Natural killer cell (primary cell): ENCODE data around the gene TMIE. TPM values are rescaled to one million over a fixed set of nuclear protein-coding genes. Genes with fewer than 3 reads are reported as not detected.
A peak's percentile ranks its signal among the peaks of the same experiment; 100 is the strongest.

Experiments used
- ATAC-seq, 3 donors: fragments of 150-1000 bp in 2 of 3; fragments of 200-7000 bp in 1 of 3; cut with Tn5 transposase; 1 replicate in 1 of 3; 2 replicates in 2 of 3; pipeline ENCODE4 v1.10.0; 2021; ENCODE audit warnings: mild to moderate bottlenecking in 2 of 3, moderate library complexity in 2 of 3
- DNase-seq, 2 donors: peaks; one replicate each; pipeline versions ENCODE4 v3.0.0 to v3.0.0-alpha.2; 2013 to 2021; ENCODE audit warnings: mixed read lengths in 1 of 2
- H3K27ac ChIP-seq: one replicate; pipeline ENCODE4 v1.5.1; 2013; ENCODE audit warnings: mild to moderate bottlenecking, low read length
- H3K27me3 ChIP-seq: one replicate; pipeline ENCODE4 v1.6.1; 2013; ENCODE audit warnings: low read length; ENCODE audit not compliant: control insufficient read depth, insufficient read depth
- H3K36me3 ChIP-seq: one replicate; pipeline ENCODE4 v1.6.1; 2013; ENCODE audit warnings: low read length; ENCODE audit not compliant: control insufficient read depth, insufficient read depth
- H3K4me1 ChIP-seq: one replicate; pipeline ENCODE4 v1.6.1; 2013; ENCODE audit warnings: low read length; ENCODE audit not compliant: control insufficient read depth, insufficient read depth
- H3K4me3 ChIP-seq: one replicate; pipeline ENCODE4 v1.5.1; 2013; ENCODE audit warnings: low read length
- H3K9me3 ChIP-seq: one replicate; pipeline ENCODE4 v1.6.1; 2013; ENCODE audit warnings: low read length; ENCODE audit not compliant: control insufficient read depth, insufficient read depth
- H3K27ac Mint-ChIP-seq, 2 donors: one replicate each; pipeline ENCODE4 v1.8.0; 2022; ENCODE audit warnings: mild to moderate bottlenecking in 2 of 2, mixed read lengths in 2 of 2, moderate library complexity in 1 of 2
- H3K27me3 Mint-ChIP-seq, 2 donors: one replicate each; pipeline ENCODE4 v1.8.0; 2022; ENCODE audit warnings: low read depth in 2 of 2, mixed read lengths in 2 of 2
- H3K36me3 Mint-ChIP-seq: one replicate; pipeline ENCODE4 v1.8.0; 2022; ENCODE audit warnings: mixed read lengths
- H3K4me1 Mint-ChIP-seq, 2 donors: one replicate each; pipeline ENCODE4 v1.8.0; 2022; ENCODE audit warnings: mixed read lengths in 2 of 2
- H3K4me3 Mint-ChIP-seq: one replicate; pipeline ENCODE4 v1.8.0; 2022; ENCODE audit warnings: mild to moderate bottlenecking, moderate library complexity, mixed read lengths
- H3K9me3 Mint-ChIP-seq, 2 donors: one replicate each; pipeline ENCODE4 v1.8.0; 2022; ENCODE audit warnings: mixed read lengths in 2 of 2
- WGBS: methylation state at CpG from one replicate; pipeline ENCODE4 v1.1.7; 2013; ENCODE audit warnings: missing lambda C conversion rate; ENCODE audit not compliant: insufficient coverage; 5-methylcytosine and 5-hydroxymethylcytosine counted together
- intact Hi-C: fragments of 100-400 bp; cut with micrococcal nuclease; formaldehyde crosslinking; loops from one replicate; pipeline ENCODE4 v1.14.2; 2022
- total RNA-seq, 4 donors: library from RNA; stranded (reverse); fragments of 120-200 nt in 1 of 4; gene quantifications; one replicate each; pipeline versions ENCODE4 v1.2.3 to v1.2.4, GENCODE V29; 2013 to 2022
- TF ChIP-seq, protein P1 (sequence below): fragments of 200-600 bp; IDR thresholded peaks from one replicate; pipeline ENCODE4 v1.8.0; 2022; ENCODE audit warnings: antibody characterized with exemption

TMIE gene
- total RNA-seq, 3 donors from 2014 or later (not counting 1 experiment from before 2014, with no cell fraction given), result not detected

- H3K4me1 Mint-ChIP-seq, result peaks cover 4 to 29% of the 10 kb centered on the region in 2 donors
- H3K27ac Mint-ChIP-seq, result no peak overlapping the region
Measured at GRCh38 chr3:46690798-46691197, 10.4 kb upstream of the TMIE start.

GRCh38 chr3:46692566-46692990 is 8.6 kb upstream of the TMIE start:
- H3K27me3 ChIP-seq, result peaks cover 13% of the 10 kb centered on the region
- H3K4me3 ChIP-seq, result peak overlapping the region; percentile 41
- peak overlapping the region; percentile 74 for H3K4me3 Mint-ChIP-seq
- no peaks in the 10 kb centered on the region for H3K36me3 Mint-ChIP-seq
- H3K36me3 ChIP-seq, result no peaks in the 10 kb centered on the region
- H3K27ac Mint-ChIP-seq, result peak overlapping the region in 1 of 2 donors; percentile 70
- TF ChIP-seq, protein P1, sequence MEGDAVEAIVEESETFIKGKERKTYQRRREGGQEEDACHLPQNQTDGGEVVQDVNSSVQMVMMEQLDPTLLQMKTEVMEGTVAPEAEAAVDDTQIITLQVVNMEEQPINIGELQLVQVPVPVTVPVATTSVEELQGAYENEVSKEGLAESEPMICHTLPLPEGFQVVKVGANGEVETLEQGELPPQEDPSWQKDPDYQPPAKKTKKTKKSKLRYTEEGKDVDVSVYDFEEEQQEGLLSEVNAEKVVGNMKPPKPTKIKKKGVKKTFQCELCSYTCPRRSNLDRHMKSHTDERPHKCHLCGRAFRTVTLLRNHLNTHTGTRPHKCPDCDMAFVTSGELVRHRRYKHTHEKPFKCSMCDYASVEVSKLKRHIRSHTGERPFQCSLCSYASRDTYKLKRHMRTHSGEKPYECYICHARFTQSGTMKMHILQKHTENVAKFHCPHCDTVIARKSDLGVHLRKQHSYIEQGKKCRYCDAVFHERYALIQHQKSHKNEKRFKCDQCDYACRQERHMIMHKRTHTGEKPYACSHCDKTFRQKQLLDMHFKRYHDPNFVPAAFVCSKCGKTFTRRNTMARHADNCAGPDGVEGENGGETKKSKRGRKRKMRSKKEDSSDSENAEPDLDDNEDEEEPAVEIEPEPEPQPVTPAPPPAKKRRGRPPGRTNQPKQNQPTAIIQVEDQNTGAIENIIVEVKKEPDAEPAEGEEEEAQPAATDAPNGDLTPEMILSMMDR, result no peak
- peaks cover 4 to 32% of the 10 kb centered on the region in 2 donors for H3K4me1 Mint-ChIP-seq
- intact Hi-C loops, result no loop called here
- no peak overlapping the region for H3K27ac ChIP-seq
- H3K4me1 ChIP-seq, result peaks cover 43% of the 10 kb centered on the region
- no peaks in the 10 kb centered on the region for H3K9me3 ChIP-seq
- WGBS, result 72% methylated on average over 11 of the region's 11 CpGs
- no peak for DNase-seq
- H3K9me3 Mint-ChIP-seq, result no peaks in the 10 kb centered on the region
- H3K27me3 Mint-ChIP-seq, result peaks cover 0 to 15% of the 10 kb centered on the region in 2 donors
- no peak for ATAC-seq

More at GRCh38 chr3:46690798-46691197, 10.4 kb upstream of the TMIE start:
- H3K27ac ChIP-seq, result no peak overlapping the region
- 63% methylated on average over 5 of the region's 5 CpGs for WGBS
- H3K4me3 Mint-ChIP-seq, result no peak overlapping the region
- TF ChIP-seq, protein P1, result no peak
- H3K36me3 Mint-ChIP-seq, result no peaks in the 10 kb centered on the region
- H3K9me3 Mint-ChIP-seq, result no peaks in the 10 kb centered on the region
- H3K4me1 ChIP-seq, result peaks cover 39% of the 10 kb centered on the region
- no peak for DNase-seq
- no peaks in the 10 kb centered on the region for H3K36me3 ChIP-seq
- H3K4me3 ChIP-seq, result no peak overlapping the region
- no peaks in the 10 kb centered on the region for H3K9me3 ChIP-seq
- ATAC-seq, result no peak
- intact Hi-C loops, result no loop called here
- peaks cover 0 to 15% of the 10 kb centered on the region in 2 donors for H3K27me3 Mint-ChIP-seq
- peaks cover 13% of the 10 kb centered on the region for H3K27me3 ChIP-seq

GRCh38 chr3:46693038-46693891 is 7.9 kb upstream of the TMIE start, which contains the start of gene ALS2CL:
TSS of gene ALS2CL (minus strand) at chr3:46693679. CDS start at chr3:46689440, 4,239 bp downstream.
- TF ChIP-seq, protein P1, result no peak
- peaks cover 0 to 15% of the 10 kb centered on the region in 2 donors for H3K27me3 Mint-ChIP-seq
- intact Hi-C loops, result no loop called here
- H3K36me3 Mint-ChIP-seq, result no peaks in the 10 kb centered on the region
- H3K4me3 Mint-ChIP-seq, result peak within 1 kb of the TSS; percentile 74
- WGBS, result under 1% methylated on average over 71 of the region's 71 CpGs
- Histone ChIP-seq H3K4me3 (peak within 1 kb of the TSS; percentile 41), H3K4me1 (peaks cover 43% of the 10 kb centered on the region), H3K27me3 (peaks cover 13% of the 10 kb centered on the region), H3K27ac (no peak within 1 kb of the TSS), H3K9me3 (no peaks in the 10 kb centered on the region), H3K36me3 (no peaks in the 10 kb centered on the region)
- H3K9me3 Mint-ChIP-seq, result no peaks in the 10 kb centered on the region
- H3K27ac Mint-ChIP-seq, result peak within 1 kb of the TSS in 1 of 2 donors; percentile 70
- peaks cover 4 to 32% of the 10 kb centered on the region in 2 donors for H3K4me1 Mint-ChIP-seq
- ATAC-seq (peak; percentile 75 to 77 (median 77)), DNase-seq (peak; percentile 43 to 86)
